DOHH2 (cell line): Measurements from ENCODE around the gene CACNA1I.

Experiments
- EZH2phosphoT487 ChIP-seq: fragments of 200-600 bp; sonication (generic); IDR thresholded peaks from 2 replicates; pipeline ENCODE4 v1.6.1; 2017; ENCODE audit warnings: borderline replicate concordance, mild to moderate bottlenecking, antibody characterized with exemption, low read length, moderate library complexity, mixed read lengths
- TF ChIP-seq, protein P1 (sequence below): fragments of 200-600 bp; sonication (generic); IDR thresholded peaks from one replicate; pipeline ENCODE4 v1.5.1; 2014; ENCODE audit warnings: antibody characterized with exemption, mild to moderate bottlenecking, low read depth, low read length; ENCODE audit not compliant: poor library complexity, severe bottlenecking

DNA sequence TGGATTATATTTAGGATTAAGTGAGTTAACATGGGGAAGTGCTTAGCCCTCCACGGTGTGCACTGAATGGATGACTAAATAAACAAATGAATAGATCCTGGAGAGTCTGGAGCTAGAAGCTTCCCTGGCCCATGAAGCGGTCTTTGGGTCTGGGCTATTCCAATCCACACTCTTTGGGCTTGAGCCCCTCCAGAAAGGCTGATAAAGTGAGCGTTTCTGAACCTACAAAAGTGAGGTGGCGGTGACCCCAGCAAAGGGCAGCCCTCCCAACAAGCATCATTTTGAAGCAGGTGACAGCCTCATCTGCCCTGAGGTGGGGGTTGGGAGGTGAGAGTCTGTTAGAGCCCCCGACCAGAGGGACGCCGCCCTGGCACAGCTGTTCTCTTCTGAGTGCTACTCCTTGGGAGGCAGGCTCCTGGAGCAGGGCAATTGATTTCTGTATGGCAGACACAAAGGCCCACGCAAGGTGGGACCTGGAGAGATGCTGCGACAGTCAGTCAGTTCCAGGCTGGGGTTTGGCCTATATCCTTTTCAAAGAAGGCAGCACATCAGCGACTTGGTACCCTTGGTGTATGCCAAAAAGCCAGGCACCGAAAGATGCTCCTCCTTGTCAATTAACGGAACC is 157.8 kb downstream of the CACNA1I start:
- TF ChIP-seq, protein P1, sequence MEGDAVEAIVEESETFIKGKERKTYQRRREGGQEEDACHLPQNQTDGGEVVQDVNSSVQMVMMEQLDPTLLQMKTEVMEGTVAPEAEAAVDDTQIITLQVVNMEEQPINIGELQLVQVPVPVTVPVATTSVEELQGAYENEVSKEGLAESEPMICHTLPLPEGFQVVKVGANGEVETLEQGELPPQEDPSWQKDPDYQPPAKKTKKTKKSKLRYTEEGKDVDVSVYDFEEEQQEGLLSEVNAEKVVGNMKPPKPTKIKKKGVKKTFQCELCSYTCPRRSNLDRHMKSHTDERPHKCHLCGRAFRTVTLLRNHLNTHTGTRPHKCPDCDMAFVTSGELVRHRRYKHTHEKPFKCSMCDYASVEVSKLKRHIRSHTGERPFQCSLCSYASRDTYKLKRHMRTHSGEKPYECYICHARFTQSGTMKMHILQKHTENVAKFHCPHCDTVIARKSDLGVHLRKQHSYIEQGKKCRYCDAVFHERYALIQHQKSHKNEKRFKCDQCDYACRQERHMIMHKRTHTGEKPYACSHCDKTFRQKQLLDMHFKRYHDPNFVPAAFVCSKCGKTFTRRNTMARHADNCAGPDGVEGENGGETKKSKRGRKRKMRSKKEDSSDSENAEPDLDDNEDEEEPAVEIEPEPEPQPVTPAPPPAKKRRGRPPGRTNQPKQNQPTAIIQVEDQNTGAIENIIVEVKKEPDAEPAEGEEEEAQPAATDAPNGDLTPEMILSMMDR = no peak
- TF ChIP-seq EZH2phosphoT487 = no peak
